Endodermal cell (in vitro differentiated cells): ENCODE data around the gene RPS6KB2. TPM values are rescaled to one million over a fixed set of nuclear protein-coding genes. Genes with fewer than 3 reads are reported as not detected.
A peak's percentile ranks its signal among the peaks of the same experiment; 100 is the strongest.

Experiments used
- DNase-seq: peaks from one replicate; pipeline ENCODE4 v3.0.0-alpha.2; 2017
- H3K27ac ChIP-seq: 2 replicates; pipeline ENCODE4 v1.5.1; 2013; ENCODE audit warnings: mild to moderate bottlenecking, low read depth, low read length, moderate library complexity
- H3K27me3 ChIP-seq: 2 replicates; pipeline ENCODE4 v1.6.1; 2013; ENCODE audit warnings: mild to moderate bottlenecking, low read length, moderate library complexity; ENCODE audit not compliant: insufficient read depth, control insufficient read depth, poor library complexity, severe bottlenecking
- H3K36me3 ChIP-seq: 2 replicates; pipeline ENCODE4 v1.7.0; 2013; ENCODE audit warnings: mild to moderate bottlenecking, low read length, moderate library complexity; ENCODE audit not compliant: control insufficient read depth, insufficient read depth
- H3K4me1 ChIP-seq: one replicate; pipeline ENCODE4 v1.7.0; 2013; ENCODE audit warnings: low read length; ENCODE audit not compliant: control insufficient read depth, insufficient read depth
- H3K4me3 ChIP-seq: 2 replicates; pipeline ENCODE4 v1.5.1; 2013; ENCODE audit warnings: mild to moderate bottlenecking, low read length, moderate library complexity
- H3K9ac ChIP-seq: 2 replicates; pipeline ENCODE4 v1.6.1; 2013; ENCODE audit warnings: mild to moderate bottlenecking, low read length, moderate library complexity; ENCODE audit not compliant: poor library complexity, severe bottlenecking; ENCODE audit errors: extremely low read depth
- H3K9me3 ChIP-seq: 2 replicates; pipeline ENCODE4 v1.6.1; 2013; ENCODE audit warnings: mild to moderate bottlenecking, low read length, moderate library complexity; ENCODE audit not compliant: control insufficient read depth
- H3K27ac Mint-ChIP-seq: 2 replicates; pipeline ENCODE4 v1.8.0; 2020; ENCODE audit warnings: mixed read lengths
- H3K27me3 Mint-ChIP-seq: 2 replicates; pipeline ENCODE4 v1.8.0; 2021; ENCODE audit warnings: mild to moderate bottlenecking, mixed read lengths; ENCODE audit not compliant: insufficient read depth
- H3K36me3 Mint-ChIP-seq: 2 replicates; pipeline ENCODE4 v1.8.0; 2020; ENCODE audit warnings: low read depth, mixed read lengths
- H3K4me1 Mint-ChIP-seq: 2 replicates; pipeline ENCODE4 v1.8.0; 2020; ENCODE audit warnings: mixed read lengths
- H3K4me3 Mint-ChIP-seq: 2 replicates; pipeline ENCODE4 v1.8.0; 2020; ENCODE audit warnings: mild to moderate bottlenecking, moderate library complexity, mixed read lengths
- H3K9me3 Mint-ChIP-seq: 2 replicates; pipeline ENCODE4 v1.8.0; 2020; ENCODE audit warnings: mild to moderate bottlenecking, mixed read lengths
- WGBS, 2 experiments: methylation state at CpG; one replicate each; pipeline versions ENCODE4 v1.1.5 to v1.1.7; 2013; ENCODE audit warnings: missing lambda C conversion rate in 2 of 2, mixed read lengths in 1 of 2; ENCODE audit not compliant: insufficient coverage in 1 of 2, insufficient read length in 1 of 2; 5-methylcytosine and 5-hydroxymethylcytosine counted together
- total RNA-seq, 2 donors: library from RNA; stranded (reverse); fragmentation: NEBNext Ultra II Directional in 1 of 2; extraction: Animal tissue kit (Norgen Biotek cat#: 25700) in 1 of 2; gene quantifications; 2 replicates in 1 of 2; 3 replicates in 1 of 2; pipeline ENCODE4 v1.2.1, GENCODE V29; 2021
- TF ChIP-seq, protein P1 (sequence below): fragments of 200-600 bp; sonication (generic); conservative IDR thresholded peaks from 2 replicates; pipeline ENCODE4 v1.5.0; 2021; ENCODE audit warnings: antibody characterized with exemption, mild to moderate bottlenecking

Gene RPS6KB2
- total RNA-seq, 2 donors from 2014 or later, result 47.0 to 51.8 TPM

DNA sequence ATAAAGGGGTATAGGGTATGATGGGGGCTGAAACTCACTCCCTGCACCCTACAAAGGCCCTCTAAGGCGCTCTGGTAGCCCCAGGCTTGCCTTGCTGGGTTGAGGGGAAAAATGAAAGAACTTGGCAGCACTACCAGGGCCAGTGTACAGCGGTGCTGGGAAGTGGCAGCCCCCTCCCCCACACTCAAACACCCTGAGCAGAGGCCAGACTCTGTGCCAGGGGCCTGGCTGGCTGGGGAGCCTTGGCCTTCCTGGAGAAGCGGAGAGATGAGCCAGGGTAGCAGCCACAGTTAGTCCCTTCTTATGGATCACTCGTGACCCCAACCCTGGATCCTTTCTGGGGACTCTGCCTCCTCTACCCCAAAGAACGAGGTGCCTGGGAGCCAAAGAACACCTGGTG, 38.1 kb downstream of the RPS6KB2 start:
- no peak overlapping the region for H3K4me3 Mint-ChIP-seq
- 94% methylated on average over 5 of the region's 5 CpGs; no CpG with 5 or more reads in 1 of the 2 experiments for whole genome bisulfite sequencing, 2 experiments
- Histone ChIP-seq H3K27me3 (no peaks in the 10 kb centered on the region), H3K9me3 (no peaks in the 10 kb centered on the region), H3K9ac (no peak overlapping the region), H3K4me3 (no peak overlapping the region), H3K4me1 (no peaks in the 10 kb centered on the region), H3K36me3 (no peaks in the 10 kb centered on the region), H3K27ac (no peak overlapping the region)
- H3K27ac Mint-ChIP-seq, result no peak overlapping the region
- TF ChIP-seq, protein P1, sequence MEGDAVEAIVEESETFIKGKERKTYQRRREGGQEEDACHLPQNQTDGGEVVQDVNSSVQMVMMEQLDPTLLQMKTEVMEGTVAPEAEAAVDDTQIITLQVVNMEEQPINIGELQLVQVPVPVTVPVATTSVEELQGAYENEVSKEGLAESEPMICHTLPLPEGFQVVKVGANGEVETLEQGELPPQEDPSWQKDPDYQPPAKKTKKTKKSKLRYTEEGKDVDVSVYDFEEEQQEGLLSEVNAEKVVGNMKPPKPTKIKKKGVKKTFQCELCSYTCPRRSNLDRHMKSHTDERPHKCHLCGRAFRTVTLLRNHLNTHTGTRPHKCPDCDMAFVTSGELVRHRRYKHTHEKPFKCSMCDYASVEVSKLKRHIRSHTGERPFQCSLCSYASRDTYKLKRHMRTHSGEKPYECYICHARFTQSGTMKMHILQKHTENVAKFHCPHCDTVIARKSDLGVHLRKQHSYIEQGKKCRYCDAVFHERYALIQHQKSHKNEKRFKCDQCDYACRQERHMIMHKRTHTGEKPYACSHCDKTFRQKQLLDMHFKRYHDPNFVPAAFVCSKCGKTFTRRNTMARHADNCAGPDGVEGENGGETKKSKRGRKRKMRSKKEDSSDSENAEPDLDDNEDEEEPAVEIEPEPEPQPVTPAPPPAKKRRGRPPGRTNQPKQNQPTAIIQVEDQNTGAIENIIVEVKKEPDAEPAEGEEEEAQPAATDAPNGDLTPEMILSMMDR, result no peak
- no peak for DNase-seq
- no peaks in the 10 kb centered on the region for H3K27me3 Mint-ChIP-seq
- H3K36me3 Mint-ChIP-seq, result peaks cover 4% of the 10 kb centered on the region
- no peaks in the 10 kb centered on the region for H3K9me3 Mint-ChIP-seq
- peaks cover 9% of the 10 kb centered on the region for H3K4me1 Mint-ChIP-seq

DNA sequence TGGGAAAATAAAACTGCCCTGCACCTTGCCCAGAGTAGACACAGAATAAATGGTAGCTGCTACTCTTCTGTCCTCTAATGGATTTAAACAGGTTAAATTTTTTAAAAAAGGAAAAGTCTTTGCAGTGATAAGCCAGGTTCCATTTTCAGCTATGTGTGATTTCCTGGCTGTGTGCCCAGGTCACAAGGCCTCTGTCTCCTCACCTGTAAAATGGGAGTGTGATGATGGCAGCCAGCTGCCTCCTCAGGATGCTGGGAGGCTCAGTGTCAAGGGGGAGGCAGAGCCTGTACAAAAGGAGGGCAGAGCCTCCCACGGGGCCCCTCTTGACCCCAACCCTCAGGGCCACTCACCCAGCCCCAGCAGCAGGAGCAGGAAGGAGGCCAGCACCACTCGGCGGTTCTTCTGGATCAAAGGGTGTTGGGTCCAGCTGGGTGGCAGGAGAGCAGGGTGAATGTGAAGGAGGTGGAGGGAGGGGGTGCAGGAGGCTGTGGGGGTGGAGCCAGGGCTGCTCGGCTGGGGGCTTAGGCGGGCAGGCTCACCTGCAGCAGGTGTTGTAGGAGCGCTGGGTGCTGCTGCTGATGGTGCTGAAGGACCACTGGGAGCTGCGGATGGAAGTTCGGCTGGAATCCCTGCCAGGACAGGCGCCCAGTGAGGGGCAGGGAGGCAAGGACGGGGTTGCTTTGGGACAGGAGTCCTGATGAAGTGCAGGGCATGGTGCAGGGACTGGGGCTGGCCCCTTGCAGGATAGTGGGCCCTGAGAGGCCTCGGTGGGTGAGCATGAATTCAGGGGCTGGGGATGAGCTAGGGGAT, 38.9 kb downstream of the RPS6KB2 start:
- Mint-ChIP-seq H3K36me3 (peaks cover 4% of the 10 kb centered on the region), H3K4me1 (peaks cover 9% of the 10 kb centered on the region), H3K9me3 (no peaks in the 10 kb centered on the region), H3K27ac (no peak overlapping the region), H3K4me3 (peak overlapping the region; percentile 85), H3K27me3 (no peaks in the 10 kb centered on the region)
- H3K4me3 ChIP-seq, result no peak overlapping the region
- whole genome bisulfite sequencing, 2 experiments, result 87 to 90% methylated on average over 5 to 11 of the region's 11 CpGs
- no peaks in the 10 kb centered on the region for H3K4me1 ChIP-seq
- H3K27me3 ChIP-seq, result no peaks in the 10 kb centered on the region
- H3K9me3 ChIP-seq, result no peaks in the 10 kb centered on the region
- no peaks in the 10 kb centered on the region for H3K36me3 ChIP-seq
- no peak overlapping the region for H3K27ac ChIP-seq
- no peak overlapping the region for H3K9ac ChIP-seq
- no peak for DNase-seq
- TF ChIP-seq, protein P1, result no peak

DNA sequence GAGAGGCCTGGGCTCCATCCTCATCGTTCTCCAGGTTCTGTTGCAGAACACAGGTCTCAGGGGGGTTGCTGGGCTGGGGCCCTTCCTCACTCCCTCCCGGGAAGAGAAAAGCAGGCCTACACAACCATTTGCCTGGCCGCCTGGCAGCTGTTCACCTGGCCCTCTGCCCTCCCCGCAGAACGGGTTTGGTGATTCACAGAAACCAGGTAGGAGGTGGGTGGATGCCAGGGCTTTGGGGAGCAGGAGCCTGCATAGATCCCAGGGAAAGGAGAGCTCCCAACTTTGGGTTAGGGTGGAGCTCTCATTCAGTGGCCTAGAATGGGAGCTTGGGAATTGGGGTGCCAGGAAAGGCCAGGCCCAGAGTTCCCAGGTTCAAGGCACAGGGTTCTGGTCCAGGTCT, 39.8 kb downstream of the RPS6KB2 start:
- Mint-ChIP-seq H3K27me3 (no peaks in the 10 kb centered on the region), H3K9me3 (no peaks in the 10 kb centered on the region), H3K36me3 (peaks cover 4% of the 10 kb centered on the region), H3K27ac (peak overlapping the region; percentile 90), H3K4me1 (peaks cover 9% of the 10 kb centered on the region), H3K4me3 (peak overlapping the region; percentile 85)
- H3K27me3 ChIP-seq, result no peaks in the 10 kb centered on the region
- peak overlapping the region; percentile 44 for H3K9ac ChIP-seq
- DNase-seq, result no peak
- TF ChIP-seq, protein P1, result no peak
- H3K4me3 ChIP-seq, result peak overlapping the region; percentile 81
- H3K4me1 ChIP-seq, result no peaks in the 10 kb centered on the region
- H3K9me3 ChIP-seq, result no peaks in the 10 kb centered on the region
- H3K27ac ChIP-seq, result no peak overlapping the region
- H3K36me3 ChIP-seq, result no peaks in the 10 kb centered on the region
- WGBS, 2 experiments, result 82 to 84% methylated on average over 5 of the region's 5 CpGs
